Naive thymus-derived CD8-positive, alpha-beta T cell (primary cell): ENCODE data around the gene MRPL39. TPM values are rescaled to one million over a fixed set of nuclear protein-coding genes. Genes with fewer than 3 reads are reported as not detected.

Experiments used
- ATAC-seq, 2 donors: fragments of 150-1000 bp; cut with Tn5 transposase in 1 of 2; sonication (Bioruptor Pico), chemical (Tn5 transposase) in 1 of 2; 1 replicate in 1 of 2; 2 replicates in 1 of 2; pipeline ENCODE4 v1.10.0; 2021; ENCODE audit warnings: mild to moderate bottlenecking in 2 of 2, moderate library complexity in 2 of 2
- POLR2A ChIA-PET: fragments of 350-600 bp; sonication (Branson Sonifier 250); formaldehyde crosslinking; loops from one replicate; lab custom pipeline; 2021; ENCODE audit warnings: antibody characterized with exemption; lab: Charles Lee
- DNase-seq, 10 donors: peaks; one replicate each; pipeline versions ENCODE4 v3.0.0 to v3.0.0-alpha.2; 2020 to 2022
- H3K27ac Mint-ChIP-seq, 10 donors: one replicate each; pipeline ENCODE4 v1.8.0; 2020 to 2022; ENCODE audit warnings: mild to moderate bottlenecking in 10 of 10, mixed read lengths in 10 of 10, moderate library complexity in 4 of 10, inconsistent platforms in 1 of 10
- H3K27me3 Mint-ChIP-seq, 5 donors: one replicate each; pipeline ENCODE4 v1.8.0; 2021 to 2022; ENCODE audit warnings: mixed read lengths in 5 of 5
- H3K36me3 Mint-ChIP-seq, 3 donors: one replicate each; pipeline ENCODE4 v1.8.0; 2020 to 2022; ENCODE audit warnings: mixed read lengths in 3 of 3, mild to moderate bottlenecking in 2 of 3, inconsistent platforms in 1 of 3
- H3K4me1 Mint-ChIP-seq, 4 donors: one replicate each; pipeline ENCODE4 v1.8.0; 2021 to 2022; ENCODE audit warnings: mixed read lengths in 4 of 4
- H3K4me3 Mint-ChIP-seq, 10 donors: one replicate each; pipeline ENCODE4 v1.8.0; 2020 to 2022; ENCODE audit warnings: mild to moderate bottlenecking in 10 of 10, mixed read lengths in 10 of 10, moderate library complexity in 6 of 10, inconsistent platforms in 1 of 10
- H3K9me3 Mint-ChIP-seq, 9 donors: one replicate each; pipeline ENCODE4 v1.8.0; 2020 to 2022; ENCODE audit warnings: mixed read lengths in 9 of 9, mild to moderate bottlenecking in 3 of 9, inconsistent platforms in 1 of 9, moderate library complexity in 1 of 9
- polyA plus RNA-seq, 3 donors: library from polyadenylated mRNA; unstranded; fragments of 300-500 nt; fragmentation: Illumina TruSeq; gene quantifications; one replicate each; pipeline ENCODE4 v1.2.3, GENCODE V29; 2021
- total RNA-seq, 8 experiments: library from RNA in 2 of 8; stranded (reverse) in 2 of 8; gene quantifications; one replicate each; pipeline ENCODE4 v1.2.3 and lab custom pipeline; 2021 to 2026

Gene MRPL39
- total and polyA plus RNA-seq, 5 experiments from 2014 or later, result 21.7 to 41.1 (median 29.6) TPM

- H3K27me3 Mint-ChIP-seq, result no peaks in the 10 kb centered on the region
- H3K27ac Mint-ChIP-seq, result peak overlapping the region in 6 of 10 donors; percentile 2 to 89 (median 53)
- POLR2A ChIA-PET, result no interaction called here
- DNase-seq (no peak), ATAC-seq (no peak)
- no peaks in the 10 kb centered on the region for H3K36me3 Mint-ChIP-seq
- peaks cover 20 to 72% (median 49%) of the 10 kb centered on the region in 4 donors for H3K4me1 Mint-ChIP-seq
- H3K9me3 Mint-ChIP-seq, result no peaks in the 10 kb centered on the region
- H3K4me3 Mint-ChIP-seq, result peak overlapping the region in 4 of 10 donors; percentile 31 to 98 (median 62)
These were observed 42.8 kb downstream of the MRPL39 start for GRCh38 chr21:25564349-25564948.

- DNase-seq (peak in 2 of 10 donors; percentile 8 to 26), ATAC-seq (peak; percentile 11 to 13)
- Mint-ChIP-seq H3K4me3 (peak overlapping the region; percentile 85 to 98 (median 94)), H3K27ac (peak overlapping the region in 8 of 10 donors; percentile 23 to 89 (median 74)), H3K4me1 (peaks cover 20 to 68% (median 49%) of the 10 kb centered on the region in 4 donors), H3K9me3 (no peaks in the 10 kb centered on the region), H3K27me3 (no peaks in the 10 kb centered on the region), H3K36me3 (no peaks in the 10 kb centered on the region)
- POLR2A ChIA-PET, result interaction anchor here (1.5 kb wide), 1 partner anchor 18 kb away, joined by 5 read pairs; no protein-coding TSS in a partner anchor
These were observed 43.7 kb downstream of the MRPL39 start for GRCh38 chr21:25563361-25564116.

GRCh38 chr21:25562660-25563059 lies 44.6 kb downstream of the MRPL39 start:
- H3K27ac Mint-ChIP-seq, result peak overlapping the region in 9 of 10 donors; percentile 39 to 92 (median 80)
- ATAC-seq (peak; percentile 11 to 13), DNase-seq (peak in 1 of 10 donors; percentile 9)
- peak overlapping the region; percentile 85 to 98 (median 94) for H3K4me3 Mint-ChIP-seq
- peaks cover 20 to 62% (median 45%) of the 10 kb centered on the region in 4 donors for H3K4me1 Mint-ChIP-seq
- H3K9me3 Mint-ChIP-seq, result no peaks in the 10 kb centered on the region
- no peaks in the 10 kb centered on the region for H3K36me3 Mint-ChIP-seq
- POLR2A ChIA-PET, result interaction anchor here (1.0 to 1.5 kb wide), 3 partner anchors 11 to 172 kb away, joined by 4 to 5 read pairs (median 4); partner anchors contain the start of genes ATP5PF and GABPA
- no peaks in the 10 kb centered on the region for H3K27me3 Mint-ChIP-seq

- DNase-seq (peak; percentile 28 to 68 (median 46)), ATAC-seq (peak; percentile 79 to 82)
- Mint-ChIP-seq H3K36me3 (no peaks in the 10 kb centered on the region), H3K27ac (peak overlapping the region; percentile 84 to 97 (median 90)), H3K9me3 (no peaks in the 10 kb centered on the region), H3K27me3 (no peaks in the 10 kb centered on the region), H3K4me3 (peak overlapping the region; percentile 85 to 98 (median 94)), H3K4me1 (peaks cover 18 to 58% (median 39%) of the 10 kb centered on the region in 4 donors)
- POLR2A ChIA-PET, result interaction anchor here (0.6 to 1.5 kb wide), 4 partner anchors 11 to 181 kb away, joined by 4 to 5 read pairs (median 4); partner anchors contain the start of genes ATP5PF and GABPA
These were observed 45.3 kb downstream of the MRPL39 start for GRCh38 chr21:25561668-25562641.

GRCh38 chr21:25560891-25561290 lies 46.4 kb downstream of the MRPL39 start:
- Mint-ChIP-seq H3K27me3 (no peaks in the 10 kb centered on the region), H3K27ac (peak overlapping the region in 9 of 10 donors; percentile 29 to 97 (median 87)), H3K36me3 (no peaks in the 10 kb centered on the region), H3K9me3 (no peaks in the 10 kb centered on the region), H3K4me3 (peak overlapping the region; percentile 85 to 98 (median 94)), H3K4me1 (peaks cover 18 to 54% (median 38%) of the 10 kb centered on the region in 4 donors)
- no peak for DNase-seq
- no peak for ATAC-seq
- POLR2A ChIA-PET, result no interaction called here

GRCh38 chr21:25560271-25560685 lies 47.0 kb downstream of the MRPL39 start:
- no peaks in the 10 kb centered on the region for H3K9me3 Mint-ChIP-seq
- POLR2A ChIA-PET, result no interaction called here
- H3K27ac Mint-ChIP-seq, result peak overlapping the region in 1 of 10 donors; percentile 89
- H3K4me3 Mint-ChIP-seq, result peak overlapping the region in 1 of 10 donors; percentile 92
- ATAC-seq (no peak), DNase-seq (no peak)
- H3K4me1 Mint-ChIP-seq, result peaks cover 18 to 48% (median 38%) of the 10 kb centered on the region in 4 donors
- H3K36me3 Mint-ChIP-seq, result no peaks in the 10 kb centered on the region
- no peaks in the 10 kb centered on the region for H3K27me3 Mint-ChIP-seq

GRCh38 chr21:25559746-25560145 lies 47.5 kb downstream of the MRPL39 start:
- Mint-ChIP-seq H3K36me3 (no peaks in the 10 kb centered on the region), H3K27ac (no peak overlapping the region), H3K4me1 (peaks cover 18 to 45% (median 38%) of the 10 kb centered on the region in 4 donors), H3K4me3 (peak overlapping the region in 1 of 10 donors; percentile 92), H3K9me3 (no peaks in the 10 kb centered on the region), H3K27me3 (no peaks in the 10 kb centered on the region)
- DNase-seq (no peak), ATAC-seq (no peak)
- POLR2A ChIA-PET, result no interaction called here

- POLR2A ChIA-PET, result no interaction called here
- H3K4me1 Mint-ChIP-seq, result peaks cover 11 to 30% (median 24%) of the 10 kb centered on the region in 4 donors
- no peak overlapping the region for H3K27ac Mint-ChIP-seq
- no peaks in the 10 kb centered on the region for H3K27me3 Mint-ChIP-seq
- ATAC-seq (no peak), DNase-seq (no peak)
- no peaks in the 10 kb centered on the region for H3K9me3 Mint-ChIP-seq
- H3K4me3 Mint-ChIP-seq, result no peak overlapping the region
- H3K36me3 Mint-ChIP-seq, result no peaks in the 10 kb centered on the region
These were observed 49.2 kb downstream of the MRPL39 start for GRCh38 chr21:25558123-25558522.

- H3K36me3 Mint-ChIP-seq, result no peaks in the 10 kb centered on the region
- H3K27ac Mint-ChIP-seq, result no peak overlapping the region
- ATAC-seq (no peak), DNase-seq (no peak)
- H3K9me3 Mint-ChIP-seq, result no peaks in the 10 kb centered on the region
- POLR2A ChIA-PET, result no interaction called here
- H3K4me1 Mint-ChIP-seq, result peaks cover 9 to 20% (median 16%) of the 10 kb centered on the region in 4 donors
- H3K27me3 Mint-ChIP-seq, result no peaks in the 10 kb centered on the region
- H3K4me3 Mint-ChIP-seq, result no peak overlapping the region
These were observed 50.1 kb downstream of the MRPL39 start for GRCh38 chr21:25557180-25557579.

- H3K4me3 Mint-ChIP-seq, result no peak overlapping the region
- POLR2A ChIA-PET, result no interaction called here
- DNase-seq, result no peak
- H3K27me3 Mint-ChIP-seq, result no peaks in the 10 kb centered on the region
- no peaks in the 10 kb centered on the region for H3K9me3 Mint-ChIP-seq
- peak overlapping the region in 1 of 10 donors; percentile 6 for H3K27ac Mint-ChIP-seq
- H3K36me3 Mint-ChIP-seq, result no peaks in the 10 kb centered on the region
- peaks cover 5 to 13% (median 8%) of the 10 kb centered on the region in 4 donors for H3K4me1 Mint-ChIP-seq
- no peak for ATAC-seq
These were observed 51.2 kb downstream of the MRPL39 start for GRCh38 chr21:25556091-25556490.

- POLR2A ChIA-PET, result no interaction called here
- DNase-seq (no peak), ATAC-seq (no peak)
- Mint-ChIP-seq H3K9me3 (no peaks in the 10 kb centered on the region), H3K27ac (no peak overlapping the region), H3K36me3 (no peaks in the 10 kb centered on the region), H3K4me1 (peaks cover 0 to 7% (median 5%) of the 10 kb centered on the region in 4 donors), H3K4me3 (no peak overlapping the region), H3K27me3 (no peaks in the 10 kb centered on the region)
These were observed 51.8 kb downstream of the MRPL39 start for GRCh38 chr21:25555492-25555891.

GRCh38 chr21:25552856-25553255 lies 54.4 kb downstream of the MRPL39 start:
- no peak overlapping the region for H3K4me3 Mint-ChIP-seq
- H3K27ac Mint-ChIP-seq, result no peak overlapping the region
- H3K9me3 Mint-ChIP-seq, result no peaks in the 10 kb centered on the region
- POLR2A ChIA-PET, result no interaction called here
- no peaks in the 10 kb centered on the region for H3K27me3 Mint-ChIP-seq
- no peaks in the 10 kb centered on the region for H3K4me1 Mint-ChIP-seq
- no peak for DNase-seq
- no peaks in the 10 kb centered on the region for H3K36me3 Mint-ChIP-seq
- ATAC-seq, result no peak
